Activated naive CD8-positive, alpha-beta T cell treated with anti-CD3 and anti-CD28 coated beads, Interleukin-2, amount 50 U/mL, for 24 hours (primary cell): ENCODE measurements around the gene FGD5.
A peak's percentile ranks its signal among the peaks of the same experiment; 100 is the strongest.

ENCODE experiments used
- ATAC-seq: fragments of 150-1000 bp; cut with Tn5 transposase; one replicate; pipeline ENCODE4 v1.10.0; 2021
- DNase-seq: peaks from one replicate; pipeline ENCODE4 v3.0.0; 2021
- H3K27ac Mint-ChIP-seq: one replicate; pipeline ENCODE4 v1.8.0; 2021; ENCODE audit warnings: mild to moderate bottlenecking, mixed read lengths
- H3K27me3 Mint-ChIP-seq: one replicate; pipeline ENCODE4 v1.8.0; 2021; ENCODE audit warnings: mixed read lengths
- H3K36me3 Mint-ChIP-seq: one replicate; pipeline ENCODE4 v1.8.0; 2021; ENCODE audit warnings: low read depth, mixed read lengths
- H3K4me1 Mint-ChIP-seq: one replicate; pipeline ENCODE4 v1.8.0; 2021; ENCODE audit warnings: mixed read lengths
- H3K4me3 Mint-ChIP-seq: one replicate; pipeline ENCODE4 v1.8.0; 2021; ENCODE audit warnings: mild to moderate bottlenecking, moderate library complexity, mixed read lengths
- H3K9me3 Mint-ChIP-seq: one replicate; pipeline ENCODE4 v1.8.0; 2021; ENCODE audit warnings: mixed read lengths

The FGD5 gene

GRCh38 chr3:14957925-14958324 is 139.2 kb downstream of the FGD5 start:
- H3K4me1 Mint-ChIP-seq: peaks cover 56% of the 10 kb centered on the region
- peak overlapping the region; percentile 15 for H3K27ac Mint-ChIP-seq
- H3K9me3 Mint-ChIP-seq: no peaks in the 10 kb centered on the region
- no peaks in the 10 kb centered on the region for H3K27me3 Mint-ChIP-seq
- H3K4me3 Mint-ChIP-seq: no peak overlapping the region
- DNase-seq: no peak
- no peak for ATAC-seq
- H3K36me3 Mint-ChIP-seq: peaks cover 21% of the 10 kb centered on the region

GRCh38 chr3:14959359-14959943 is 140.7 kb downstream of the FGD5 start:
- Mint-ChIP-seq H3K4me3 (peak overlapping the region; percentile 76), H3K4me1 (peaks cover 54% of the 10 kb centered on the region), H3K9me3 (no peaks in the 10 kb centered on the region), H3K36me3 (peaks cover 25% of the 10 kb centered on the region), H3K27ac (peak overlapping the region; percentile 84), H3K27me3 (no peaks in the 10 kb centered on the region)
- no peak for DNase-seq
- peak; percentile 36 for ATAC-seq

DNA sequence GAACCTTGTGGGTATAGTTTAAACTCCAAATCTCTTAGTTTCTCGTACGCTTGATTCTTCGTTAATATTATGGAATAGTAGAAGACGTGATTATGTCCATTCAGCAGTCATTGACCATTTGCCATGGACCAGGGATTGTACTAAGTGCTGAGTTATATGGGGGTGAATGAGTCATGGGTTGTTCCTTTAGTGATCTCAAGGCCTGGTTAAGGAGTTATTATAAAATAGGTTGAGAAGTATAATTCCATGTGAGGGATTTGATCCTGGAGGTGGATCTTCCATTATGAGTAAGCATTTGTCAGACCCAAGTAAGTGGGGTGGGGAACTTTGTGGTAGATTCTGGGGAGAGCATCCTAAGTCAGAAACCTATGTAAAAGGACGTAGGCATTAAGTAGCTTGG is 144.0 kb downstream of the FGD5 start:
- DNase-seq: no peak
- H3K27ac Mint-ChIP-seq: no peak overlapping the region
- H3K9me3 Mint-ChIP-seq: no peaks in the 10 kb centered on the region
- ATAC-seq: no peak
- no peak overlapping the region for H3K4me3 Mint-ChIP-seq
- peaks cover 27% of the 10 kb centered on the region for H3K4me1 Mint-ChIP-seq
- H3K27me3 Mint-ChIP-seq: no peaks in the 10 kb centered on the region
- peaks cover 47% of the 10 kb centered on the region for H3K36me3 Mint-ChIP-seq

- no peak for ATAC-seq
- Mint-ChIP-seq H3K36me3 (peaks cover 45% of the 10 kb centered on the region), H3K4me3 (no peak overlapping the region)
Measured at GRCh38 chr3:14967285-14967684, 148.5 kb downstream of the FGD5 start.

GRCh38 chr3:14969671-14970070 is 150.9 kb downstream of the FGD5 start:
- ATAC-seq (no peak), DNase-seq (no peak)
- no peak overlapping the region for H3K27ac Mint-ChIP-seq
- peaks cover 56% of the 10 kb centered on the region for H3K36me3 Mint-ChIP-seq
- H3K4me3 Mint-ChIP-seq: no peak overlapping the region
- H3K9me3 Mint-ChIP-seq: no peaks in the 10 kb centered on the region
- H3K4me1 Mint-ChIP-seq: peaks cover 8% of the 10 kb centered on the region
- no peaks in the 10 kb centered on the region for H3K27me3 Mint-ChIP-seq

More at GRCh38 chr3:14967285-14967684, 148.5 kb downstream of the FGD5 start:
- Mint-ChIP-seq H3K4me1 (peaks cover 3% of the 10 kb centered on the region), H3K9me3 (no peaks in the 10 kb centered on the region), H3K27me3 (no peaks in the 10 kb centered on the region), H3K27ac (no peak overlapping the region)
- no peak for DNase-seq

- H3K27me3 Mint-ChIP-seq: no peaks in the 10 kb centered on the region
- no peak overlapping the region for H3K4me3 Mint-ChIP-seq
- DNase-seq (no peak), ATAC-seq (no peak)
- H3K9me3 Mint-ChIP-seq: no peaks in the 10 kb centered on the region
- H3K27ac Mint-ChIP-seq: no peak overlapping the region
- H3K4me1 Mint-ChIP-seq: peaks cover 29% of the 10 kb centered on the region
- peaks cover 48% of the 10 kb centered on the region for H3K36me3 Mint-ChIP-seq
Measured at GRCh38 chr3:14976317-14976716, 157.6 kb downstream of the FGD5 start.

DNA sequence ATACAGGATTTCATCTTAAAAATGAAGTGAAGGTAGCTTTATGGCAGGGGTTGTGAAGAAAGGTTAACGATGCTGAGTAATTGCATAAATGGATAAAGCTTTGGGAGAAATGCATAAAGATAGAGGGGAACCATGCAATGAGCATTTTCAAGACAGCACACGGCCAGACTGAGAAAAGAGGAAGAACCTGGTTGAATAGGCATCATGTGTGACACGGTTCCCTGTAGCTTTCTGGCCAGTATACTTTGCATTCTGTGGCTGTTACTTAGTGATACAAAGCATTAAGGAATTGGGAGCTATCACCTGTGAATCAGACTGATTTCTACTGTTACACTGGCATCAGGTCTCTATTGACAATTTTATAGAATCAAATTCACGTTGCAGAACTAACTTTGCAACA is 161.9 kb downstream of the FGD5 start:
- ATAC-seq: no peak
- Mint-ChIP-seq H3K9me3 (peaks cover 7% of the 10 kb centered on the region), H3K27me3 (no peaks in the 10 kb centered on the region), H3K36me3 (peaks cover 29% of the 10 kb centered on the region), H3K4me1 (peaks cover 12% of the 10 kb centered on the region), H3K4me3 (no peak overlapping the region), H3K27ac (no peak overlapping the region)
- no peak for DNase-seq
